Kidney epithelial cell (primary cell): ENCODE measurements around the gene EIF5. TPM values are rescaled to one million over a fixed set of nuclear protein-coding genes. Genes with fewer than 3 reads are reported as not detected.
"Not testable (repeated sequence)": the region's sequence is repeated elsewhere in the genome, so short reads cannot be mapped to it uniquely, and the experiment has no call there.

ENCODE experiments used
- DNase-seq: peaks from one replicate; pipeline ENCODE4 v3.0.0-alpha.2; 2010; ENCODE audit warnings: low read depth
- H3K27me3 ChIP-seq: 2 replicates; pipeline ENCODE4 v1.6.0; 2011; ENCODE audit warnings: low read length; ENCODE audit not compliant: control insufficient read depth, insufficient read depth
- H3K36me3 ChIP-seq: 2 replicates; pipeline ENCODE4 v1.5.1; 2011; ENCODE audit warnings: low read length; ENCODE audit not compliant: control insufficient read depth, insufficient read depth
- H3K4me3 ChIP-seq: 2 replicates; pipeline ENCODE4 v1.5.1; 2011; ENCODE audit warnings: low read depth, mild to moderate bottlenecking, control low read depth, low read length
- total RNA-seq: library from RNA; depleted of rRNA; stranded (reverse); fragments of >200 nt; gene quantifications from 2 replicates; pipeline ENCODE4 v1.2.3, GENCODE V29; 2015
- TF ChIP-seq, protein P1 (sequence below): IDR thresholded peaks from 2 replicates; pipeline ENCODE4 v1.5.1; 2011; ENCODE audit warnings: mild to moderate bottlenecking, moderate library complexity, low read length, control low read depth, inconsistent platforms; ENCODE audit not compliant: insufficient read depth, poor library complexity, severe bottlenecking

The EIF5 gene
- total RNA-seq, 1 donor from 2014 or later: 254 TPM

DNA sequence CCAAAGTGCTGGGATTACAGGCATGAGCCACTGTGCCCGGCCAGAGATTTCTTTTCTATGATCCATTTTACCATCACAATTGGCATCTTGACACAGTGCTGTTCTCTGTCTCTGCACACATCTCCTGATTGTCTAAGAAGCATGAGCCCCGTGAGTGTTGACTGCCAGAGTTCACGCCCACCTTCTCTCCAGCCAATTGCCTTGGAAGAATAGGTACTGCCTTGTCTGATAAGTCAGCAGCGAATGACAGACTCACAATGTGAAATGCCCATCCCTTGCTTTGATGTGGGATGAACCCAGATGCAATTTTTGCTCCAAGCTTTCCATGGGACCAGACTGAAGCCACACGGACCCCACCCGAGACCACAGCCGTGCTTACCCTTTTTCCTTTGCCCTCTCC is 19.3 kb downstream of the EIF5 start:
- TF ChIP-seq, protein P1, sequence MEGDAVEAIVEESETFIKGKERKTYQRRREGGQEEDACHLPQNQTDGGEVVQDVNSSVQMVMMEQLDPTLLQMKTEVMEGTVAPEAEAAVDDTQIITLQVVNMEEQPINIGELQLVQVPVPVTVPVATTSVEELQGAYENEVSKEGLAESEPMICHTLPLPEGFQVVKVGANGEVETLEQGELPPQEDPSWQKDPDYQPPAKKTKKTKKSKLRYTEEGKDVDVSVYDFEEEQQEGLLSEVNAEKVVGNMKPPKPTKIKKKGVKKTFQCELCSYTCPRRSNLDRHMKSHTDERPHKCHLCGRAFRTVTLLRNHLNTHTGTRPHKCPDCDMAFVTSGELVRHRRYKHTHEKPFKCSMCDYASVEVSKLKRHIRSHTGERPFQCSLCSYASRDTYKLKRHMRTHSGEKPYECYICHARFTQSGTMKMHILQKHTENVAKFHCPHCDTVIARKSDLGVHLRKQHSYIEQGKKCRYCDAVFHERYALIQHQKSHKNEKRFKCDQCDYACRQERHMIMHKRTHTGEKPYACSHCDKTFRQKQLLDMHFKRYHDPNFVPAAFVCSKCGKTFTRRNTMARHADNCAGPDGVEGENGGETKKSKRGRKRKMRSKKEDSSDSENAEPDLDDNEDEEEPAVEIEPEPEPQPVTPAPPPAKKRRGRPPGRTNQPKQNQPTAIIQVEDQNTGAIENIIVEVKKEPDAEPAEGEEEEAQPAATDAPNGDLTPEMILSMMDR: no peak
- no peaks in the 10 kb centered on the region for H3K27me3 ChIP-seq
- no peak for DNase-seq
- no peaks in the 10 kb centered on the region for H3K36me3 ChIP-seq
- H3K4me3 ChIP-seq: no peak overlapping the region

DNA sequence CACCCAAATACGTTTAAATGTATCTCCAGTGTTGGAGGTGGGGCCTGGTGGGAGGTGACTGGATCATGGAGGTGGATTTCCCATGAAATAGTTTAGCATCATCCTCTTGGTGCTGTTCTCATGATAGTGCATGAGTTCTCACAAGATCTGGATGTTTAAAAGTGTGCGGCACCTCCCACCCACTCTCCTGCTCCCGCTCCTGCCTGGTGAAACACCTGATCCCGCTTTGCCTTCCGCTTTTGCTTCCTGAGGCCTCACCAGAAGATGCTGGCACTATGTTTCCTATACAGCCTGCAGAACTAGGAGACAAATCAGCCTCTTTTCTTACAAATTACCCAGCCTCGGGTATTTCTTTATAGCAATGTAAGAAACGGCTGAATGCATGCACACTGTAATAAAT is 20.1 kb downstream of the EIF5 start:
- H3K4me3 ChIP-seq: no peak overlapping the region
- TF ChIP-seq, protein P1: no peak
- no peaks in the 10 kb centered on the region for H3K27me3 ChIP-seq
- H3K36me3 ChIP-seq: no peaks in the 10 kb centered on the region
- no peak for DNase-seq

DNA sequence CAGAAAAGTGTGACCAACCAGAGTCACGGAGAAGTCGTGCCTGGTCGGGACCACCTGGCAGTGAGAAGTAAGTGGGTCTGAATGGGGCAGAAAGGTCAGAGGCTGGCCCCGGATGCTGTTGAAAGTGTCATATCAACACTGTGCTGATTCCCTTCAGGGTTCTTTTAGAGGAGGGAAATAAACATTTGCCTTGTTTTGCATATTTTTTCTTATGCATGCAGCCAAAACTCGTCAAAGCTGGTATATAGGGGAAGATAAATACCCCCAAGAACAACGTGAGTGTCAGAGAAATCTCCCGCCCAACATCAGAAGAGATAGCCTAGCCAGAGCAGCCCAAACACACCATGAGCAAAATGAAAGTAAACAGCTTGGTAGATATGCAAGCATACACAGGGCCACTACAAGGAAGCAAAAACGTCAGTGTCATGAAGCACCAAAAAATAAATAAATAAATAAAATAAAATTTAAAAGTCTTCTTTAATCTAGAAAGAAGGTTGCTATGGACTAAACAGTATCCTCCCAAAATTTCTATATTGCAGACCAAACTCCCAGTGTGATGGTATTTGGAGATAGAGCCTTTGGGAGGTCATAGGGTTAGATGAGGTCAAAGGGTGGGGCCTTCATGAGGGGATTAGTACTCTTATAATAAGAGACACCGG is 22.1 kb downstream of the EIF5 start:
- no peak for DNase-seq
- H3K27me3 ChIP-seq: no peaks in the 10 kb centered on the region
- TF ChIP-seq, protein P1: no peak
- H3K4me3 ChIP-seq: no peak overlapping the region
- H3K36me3 ChIP-seq: no peaks in the 10 kb centered on the region

DNA sequence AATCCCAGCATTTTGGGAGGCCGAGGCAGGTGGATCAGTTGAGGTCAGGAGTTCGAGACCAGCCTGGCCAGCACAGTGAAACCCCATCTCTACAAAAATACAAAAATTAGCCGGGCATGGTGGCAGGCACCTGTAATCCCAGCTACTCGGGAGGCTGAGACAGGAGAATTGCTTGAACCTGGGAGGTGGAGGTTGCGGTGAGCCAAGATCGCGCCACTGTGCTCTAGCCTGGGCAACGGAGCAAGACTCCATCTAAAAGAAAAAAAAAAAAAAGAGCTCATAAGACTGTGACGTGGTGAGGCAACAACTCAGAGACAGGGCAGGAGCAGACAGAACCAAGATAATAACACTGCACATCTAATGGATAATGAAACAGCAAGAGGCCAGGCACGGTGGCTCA is 23.5 kb downstream of the EIF5 start:
- not testable (repeated sequence) for H3K36me3 ChIP-seq, H3K4me3 ChIP-seq, DNase-seq, H3K27me3 ChIP-seq

DNA sequence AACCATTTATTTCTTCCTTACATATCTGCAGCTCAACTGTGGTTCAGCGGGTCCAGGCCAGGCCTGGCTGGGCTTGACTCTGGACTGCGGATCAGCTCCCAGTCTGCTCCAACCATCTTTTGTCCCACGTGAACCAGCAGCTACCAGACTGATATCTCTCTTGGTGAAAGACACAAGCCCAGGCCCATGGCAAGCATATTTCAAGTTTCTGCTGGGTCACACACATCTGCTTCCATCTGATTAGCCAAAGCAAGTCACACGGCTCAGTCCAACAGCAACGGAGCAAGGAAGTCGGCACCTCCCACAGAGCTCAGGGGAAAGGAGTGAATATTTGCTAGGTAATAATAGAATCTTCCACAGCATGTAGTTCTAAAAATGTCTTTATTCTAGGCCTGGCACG is 26.5 kb downstream of the EIF5 start:
- TF ChIP-seq, protein P1: no peak
- no peaks in the 10 kb centered on the region for H3K36me3 ChIP-seq
- DNase-seq: no peak
- H3K27me3 ChIP-seq: no peaks in the 10 kb centered on the region
- no peak overlapping the region for H3K4me3 ChIP-seq

DNA sequence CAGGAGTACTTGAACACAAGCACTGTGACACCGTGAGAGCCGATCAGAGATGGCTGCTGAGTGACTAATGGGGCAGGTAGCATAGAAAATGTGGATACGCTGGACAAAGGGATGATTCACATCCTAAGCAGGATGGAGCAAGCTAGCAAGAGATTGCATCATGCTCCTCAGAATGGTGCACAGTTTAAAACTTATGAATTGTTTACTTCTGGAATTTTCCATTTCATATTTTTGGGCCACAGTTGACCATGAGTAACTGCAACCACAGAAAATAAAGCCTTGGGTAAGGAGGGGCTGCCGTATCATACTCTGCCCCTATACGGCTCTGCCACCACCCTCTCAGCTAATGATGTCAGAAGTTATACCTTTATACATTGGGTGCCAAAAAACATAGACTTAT is 27.8 kb downstream of the EIF5 start:
- TF ChIP-seq, protein P1: no peak
- peak; percentile 83 for DNase-seq
- H3K4me3 ChIP-seq: no peak overlapping the region
- no peaks in the 10 kb centered on the region for H3K36me3 ChIP-seq
- H3K27me3 ChIP-seq: no peaks in the 10 kb centered on the region
